Kidney epithelial cell (primary cell): ENCODE data around the gene CTNNBIP1. TPM values are rescaled to one million over a fixed set of nuclear protein-coding genes. Genes with fewer than 3 reads are reported as not detected.
"Not testable (repeated sequence)": the region's sequence is repeated elsewhere in the genome, so short reads cannot be mapped to it uniquely, and the experiment has no call there.

Experiments used
- DNase-seq: peaks from one replicate; pipeline ENCODE4 v3.0.0-alpha.2; 2010; ENCODE audit warnings: low read depth
- H3K27me3 ChIP-seq: 2 replicates; pipeline ENCODE4 v1.6.0; 2011; ENCODE audit warnings: low read length; ENCODE audit not compliant: control insufficient read depth, insufficient read depth
- H3K36me3 ChIP-seq: 2 replicates; pipeline ENCODE4 v1.5.1; 2011; ENCODE audit warnings: low read length; ENCODE audit not compliant: control insufficient read depth, insufficient read depth
- H3K4me3 ChIP-seq: 2 replicates; pipeline ENCODE4 v1.5.1; 2011; ENCODE audit warnings: low read depth, mild to moderate bottlenecking, control low read depth, low read length
- total RNA-seq: library from RNA; depleted of rRNA; stranded (reverse); fragments of >200 nt; gene quantifications from 2 replicates; pipeline ENCODE4 v1.2.3, GENCODE V29; 2015
- TF ChIP-seq, protein P1 (sequence below): IDR thresholded peaks from 2 replicates; pipeline ENCODE4 v1.5.1; 2011; ENCODE audit warnings: mild to moderate bottlenecking, moderate library complexity, low read length, control low read depth, inconsistent platforms; ENCODE audit not compliant: insufficient read depth, poor library complexity, severe bottlenecking

Gene CTNNBIP1
- total RNA-seq, 1 donor from 2014 or later: 27.4 TPM

DNA sequence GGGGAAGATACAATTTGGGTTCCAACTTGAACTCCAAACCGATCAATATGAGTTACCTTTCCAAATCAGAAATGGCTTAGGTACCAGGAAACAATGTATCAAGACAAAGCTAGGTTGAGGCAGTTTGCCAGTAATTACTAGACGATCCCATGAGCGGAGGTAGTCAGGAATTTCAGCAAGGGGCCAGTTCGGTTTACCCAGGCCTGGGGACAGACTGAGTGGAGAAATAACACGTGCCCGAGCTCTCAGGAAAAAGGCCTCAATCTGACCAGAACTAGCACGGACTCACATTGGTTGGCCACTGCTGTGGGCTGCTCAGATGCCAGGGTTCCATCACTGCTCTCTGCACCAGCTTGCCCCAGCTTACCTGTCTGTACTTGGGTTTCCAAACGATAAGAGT, 101.6 kb downstream of the CTNNBIP1 start:
- H3K27me3 ChIP-seq: no peaks in the 10 kb centered on the region
- H3K36me3 ChIP-seq: no peaks in the 10 kb centered on the region
- DNase-seq: no peak
- TF ChIP-seq, protein P1, sequence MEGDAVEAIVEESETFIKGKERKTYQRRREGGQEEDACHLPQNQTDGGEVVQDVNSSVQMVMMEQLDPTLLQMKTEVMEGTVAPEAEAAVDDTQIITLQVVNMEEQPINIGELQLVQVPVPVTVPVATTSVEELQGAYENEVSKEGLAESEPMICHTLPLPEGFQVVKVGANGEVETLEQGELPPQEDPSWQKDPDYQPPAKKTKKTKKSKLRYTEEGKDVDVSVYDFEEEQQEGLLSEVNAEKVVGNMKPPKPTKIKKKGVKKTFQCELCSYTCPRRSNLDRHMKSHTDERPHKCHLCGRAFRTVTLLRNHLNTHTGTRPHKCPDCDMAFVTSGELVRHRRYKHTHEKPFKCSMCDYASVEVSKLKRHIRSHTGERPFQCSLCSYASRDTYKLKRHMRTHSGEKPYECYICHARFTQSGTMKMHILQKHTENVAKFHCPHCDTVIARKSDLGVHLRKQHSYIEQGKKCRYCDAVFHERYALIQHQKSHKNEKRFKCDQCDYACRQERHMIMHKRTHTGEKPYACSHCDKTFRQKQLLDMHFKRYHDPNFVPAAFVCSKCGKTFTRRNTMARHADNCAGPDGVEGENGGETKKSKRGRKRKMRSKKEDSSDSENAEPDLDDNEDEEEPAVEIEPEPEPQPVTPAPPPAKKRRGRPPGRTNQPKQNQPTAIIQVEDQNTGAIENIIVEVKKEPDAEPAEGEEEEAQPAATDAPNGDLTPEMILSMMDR: no peak
- H3K4me3 ChIP-seq: no peak overlapping the region

- TF ChIP-seq, protein P1: no peak
- no peaks in the 10 kb centered on the region for H3K27me3 ChIP-seq
- DNase-seq: no peak
- no peaks in the 10 kb centered on the region for H3K36me3 ChIP-seq
- no peak overlapping the region for H3K4me3 ChIP-seq
Measured at GRCh38 chr1:9807541-9807940, 102.5 kb downstream of the CTNNBIP1 start.

GRCh38 chr1:9805972-9806371, 104.1 kb downstream of the CTNNBIP1 start:
- H3K27me3 ChIP-seq, DNase-seq, H3K4me3 ChIP-seq, H3K36me3 ChIP-seq: not testable (repeated sequence)

- no peak overlapping the region for H3K4me3 ChIP-seq
- DNase-seq: no peak
- no peaks in the 10 kb centered on the region for H3K36me3 ChIP-seq
- no peaks in the 10 kb centered on the region for H3K27me3 ChIP-seq
- TF ChIP-seq, protein P1: no peak
Measured at GRCh38 chr1:9805006-9805508, 105.0 kb downstream of the CTNNBIP1 start.

DNA sequence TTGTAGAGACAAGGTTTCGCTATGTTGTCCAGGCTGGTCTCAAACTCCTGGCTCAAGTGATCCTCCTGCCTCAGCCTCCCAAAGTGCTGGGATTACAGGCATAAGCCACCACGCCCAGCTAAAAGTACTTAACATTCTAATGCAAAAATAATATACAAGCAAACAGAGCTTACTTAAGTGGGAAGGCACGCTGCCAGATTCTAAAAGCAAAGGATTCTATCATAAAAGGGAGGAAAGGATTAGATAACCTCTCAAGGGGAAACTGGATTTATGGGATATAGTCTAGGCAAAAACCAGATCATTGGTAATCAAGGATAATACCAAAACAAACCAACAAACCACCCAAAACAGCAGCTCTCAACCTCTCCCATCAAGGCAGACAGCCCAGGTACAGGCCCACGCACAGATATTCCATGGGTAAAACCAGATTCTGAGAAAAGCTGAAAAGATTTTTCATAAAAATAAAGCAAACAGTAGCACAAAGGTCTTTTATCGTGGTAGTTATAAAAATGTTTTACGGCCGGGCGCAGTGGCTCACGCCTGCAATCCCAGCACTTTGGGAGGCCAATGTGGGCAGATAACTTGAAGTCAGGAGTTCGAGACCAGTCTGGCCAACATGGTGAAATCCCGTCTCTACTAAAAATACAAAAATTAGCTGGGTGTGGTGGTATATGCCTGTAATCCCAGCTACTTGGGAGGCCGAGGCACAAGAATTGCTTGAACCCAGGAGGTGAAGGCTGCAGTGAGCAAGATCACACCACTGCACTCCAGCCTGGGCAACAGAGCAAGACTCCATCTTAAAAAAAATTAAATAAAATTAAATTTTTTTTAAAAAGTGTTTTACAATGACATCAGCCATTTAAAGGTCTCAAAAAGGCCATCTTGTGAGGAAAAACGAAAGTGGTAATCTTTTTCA, 106.8 kb downstream of the CTNNBIP1 start:
- not testable (repeated sequence) for DNase-seq, H3K36me3 ChIP-seq, H3K27me3 ChIP-seq, H3K4me3 ChIP-seq

GRCh38 chr1:9801909-9802308, 108.2 kb downstream of the CTNNBIP1 start:
- no peak for DNase-seq
- H3K36me3 ChIP-seq: no peaks in the 10 kb centered on the region
- H3K4me3 ChIP-seq: no peak overlapping the region
- TF ChIP-seq, protein P1: no peak
- H3K27me3 ChIP-seq: no peaks in the 10 kb centered on the region

Other genes starting within 250 kb of the CTNNBIP1 start
- 115 TPM in 2 replicates for gene CLSTN1, start 86.3 kb downstream of the CTNNBIP1 start, total RNA-seq
- gene LZIC, start 33.1 kb upstream of the CTNNBIP1 start, total RNA-seq: 33.6 and 34.4 TPM in 2 replicates
- 7.6 and 8.9 TPM in 2 replicates for gene NMNAT1, start 33.2 kb upstream of the CTNNBIP1 start, total RNA-seq
- gene RBP7, start 87.0 kb upstream of the CTNNBIP1 start, total RNA-seq: 11.1 and 14.8 TPM in 2 replicates
- gene UBE4B, start 122.7 kb upstream of the CTNNBIP1 start, total RNA-seq: 45.0 and 47.1 TPM in 2 replicates